ENCODE measurements around the gene PKLR. TPM values are rescaled to one million over a fixed set of nuclear protein-coding genes. Genes with fewer than 3 reads are reported as not detected.
"Not testable (repeated sequence)": the region's sequence is repeated elsewhere in the genome, so short reads cannot be mapped to it uniquely, and the experiment has no call there.

The PKLR gene
- not detected for total RNA-seq

DNA sequence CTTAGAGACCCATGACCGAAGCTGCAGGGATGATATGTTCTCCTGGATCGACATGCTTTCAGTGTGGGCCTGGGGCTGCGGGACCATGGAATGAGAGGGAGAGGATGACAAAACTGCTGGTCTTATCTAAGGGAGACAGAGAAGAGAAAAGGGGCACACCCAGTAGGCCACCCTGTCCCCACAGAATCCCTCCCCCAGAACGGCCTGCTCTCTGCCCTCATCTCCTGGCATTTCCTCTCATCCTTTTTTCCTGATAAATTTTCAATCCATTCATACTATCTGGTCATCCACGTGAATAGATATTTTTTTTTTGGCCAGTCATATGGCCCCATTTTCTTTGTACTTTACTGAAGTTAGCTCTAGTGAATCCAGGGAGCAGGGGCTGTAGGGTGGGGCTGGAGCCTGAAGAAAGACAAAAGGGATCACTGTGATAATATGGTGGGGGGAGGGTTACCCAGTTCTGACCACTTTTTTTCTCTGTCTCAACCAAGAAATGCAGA lies at the start of gene PKLR:
Gene PKLR (minus strand): TSS at position 97 of the 500 bp plus-strand sequence. CDS start 43 bp downstream, at position 54.
- H3K4me3 ChIP-seq: no peak within 1 kb of the TSS

DNA sequence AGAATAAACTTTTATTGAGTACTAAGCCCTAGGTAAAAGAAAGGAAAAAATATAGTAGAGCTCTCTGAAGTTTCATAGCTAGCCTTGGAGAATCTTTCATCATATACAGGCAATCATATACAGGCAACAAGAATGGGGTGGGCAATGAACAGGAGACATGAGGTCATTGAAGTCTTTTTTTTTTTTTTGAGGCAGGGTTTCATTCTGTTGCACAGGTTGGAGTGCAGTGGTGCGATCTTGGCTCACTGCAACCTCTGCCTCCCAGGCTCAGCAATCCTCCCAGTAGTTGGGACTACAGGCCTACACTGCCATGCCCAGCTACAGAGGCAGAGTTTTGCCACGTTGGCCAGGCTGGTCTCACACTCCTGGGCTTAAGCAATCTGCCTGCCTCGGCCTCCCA lies 41.6 kb upstream of the PKLR start:
- no peak overlapping the region for H3K27ac ChIP-seq
- no peak overlapping the region for H3K4me3 ChIP-seq
- intact Hi-C loops (cut with DNase I): no loop called here
- DNase-seq (ENCODE audit: low spot score in 2 of 2): no peak
- peaks cover 91 to 97% of the 10 kb centered on the region in 2 donors for H3K36me3 ChIP-seq
- TF ChIP-seq, protein P1, sequence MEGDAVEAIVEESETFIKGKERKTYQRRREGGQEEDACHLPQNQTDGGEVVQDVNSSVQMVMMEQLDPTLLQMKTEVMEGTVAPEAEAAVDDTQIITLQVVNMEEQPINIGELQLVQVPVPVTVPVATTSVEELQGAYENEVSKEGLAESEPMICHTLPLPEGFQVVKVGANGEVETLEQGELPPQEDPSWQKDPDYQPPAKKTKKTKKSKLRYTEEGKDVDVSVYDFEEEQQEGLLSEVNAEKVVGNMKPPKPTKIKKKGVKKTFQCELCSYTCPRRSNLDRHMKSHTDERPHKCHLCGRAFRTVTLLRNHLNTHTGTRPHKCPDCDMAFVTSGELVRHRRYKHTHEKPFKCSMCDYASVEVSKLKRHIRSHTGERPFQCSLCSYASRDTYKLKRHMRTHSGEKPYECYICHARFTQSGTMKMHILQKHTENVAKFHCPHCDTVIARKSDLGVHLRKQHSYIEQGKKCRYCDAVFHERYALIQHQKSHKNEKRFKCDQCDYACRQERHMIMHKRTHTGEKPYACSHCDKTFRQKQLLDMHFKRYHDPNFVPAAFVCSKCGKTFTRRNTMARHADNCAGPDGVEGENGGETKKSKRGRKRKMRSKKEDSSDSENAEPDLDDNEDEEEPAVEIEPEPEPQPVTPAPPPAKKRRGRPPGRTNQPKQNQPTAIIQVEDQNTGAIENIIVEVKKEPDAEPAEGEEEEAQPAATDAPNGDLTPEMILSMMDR (IDR thresholded peaks at IDR 0.05): no peak
- H3K9me3 ChIP-seq: no peaks in the 10 kb centered on the region
- no peaks in the 10 kb centered on the region for H3K27me3 ChIP-seq
- H3K4me1 ChIP-seq: no peaks in the 10 kb centered on the region

More for the DNA sequence above, at the start of gene PKLR:
- Histone ChIP-seq H3K27ac (no peak within 1 kb of the TSS), H3K36me3 (no peaks in the 10 kb centered on the region), H3K9me3 (no peaks in the 10 kb centered on the region), H3K4me1 (no peaks in the 10 kb centered on the region), H3K27me3 (no peaks in the 10 kb centered on the region)
- DNase-seq (ENCODE audit: low spot score in 2 of 2): no peak
- TF ChIP-seq, protein P1 (IDR thresholded peaks at IDR 0.05): no peak
- intact Hi-C loops (cut with DNase I): no loop called here

DNA sequence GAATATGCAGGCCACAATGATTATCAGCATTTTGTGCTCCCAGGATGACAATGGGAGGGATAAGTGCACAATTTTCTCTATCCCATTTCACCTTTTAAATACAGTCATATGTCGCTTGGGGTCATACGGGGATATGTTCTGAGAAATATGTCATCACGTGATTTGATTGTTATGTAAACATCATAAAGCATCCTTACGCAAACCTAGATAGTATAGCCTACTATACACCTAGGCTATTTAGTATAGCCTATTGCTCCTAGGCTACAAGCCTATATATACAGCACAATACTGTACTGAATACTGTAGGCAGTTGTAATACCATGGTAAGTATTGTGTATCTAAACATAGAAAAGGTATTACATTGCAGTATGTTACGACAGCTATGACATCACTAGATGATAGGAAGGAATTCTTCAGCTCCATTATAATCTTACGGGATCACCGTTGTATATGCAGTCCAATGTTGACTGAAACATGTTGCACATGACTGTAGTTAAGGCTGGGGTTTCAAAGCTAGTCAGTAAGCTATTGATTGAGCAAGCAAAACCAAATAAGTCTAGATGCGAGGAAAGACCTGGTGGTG lies 38.4 kb upstream of the PKLR start:
- H3K4me1 ChIP-seq: no peaks in the 10 kb centered on the region
- no peak overlapping the region for H3K4me3 ChIP-seq
- intact Hi-C loops (cut with DNase I): no loop called here
- TF ChIP-seq, protein P1 (IDR thresholded peaks at IDR 0.05): no peak
- peaks cover 77 to 88% of the 10 kb centered on the region in 2 donors for H3K36me3 ChIP-seq
- no peaks in the 10 kb centered on the region for H3K27me3 ChIP-seq
- DNase-seq (ENCODE audit: low spot score in 2 of 2): no peak
- no peak overlapping the region for H3K27ac ChIP-seq
- no peaks in the 10 kb centered on the region for H3K9me3 ChIP-seq

DNA sequence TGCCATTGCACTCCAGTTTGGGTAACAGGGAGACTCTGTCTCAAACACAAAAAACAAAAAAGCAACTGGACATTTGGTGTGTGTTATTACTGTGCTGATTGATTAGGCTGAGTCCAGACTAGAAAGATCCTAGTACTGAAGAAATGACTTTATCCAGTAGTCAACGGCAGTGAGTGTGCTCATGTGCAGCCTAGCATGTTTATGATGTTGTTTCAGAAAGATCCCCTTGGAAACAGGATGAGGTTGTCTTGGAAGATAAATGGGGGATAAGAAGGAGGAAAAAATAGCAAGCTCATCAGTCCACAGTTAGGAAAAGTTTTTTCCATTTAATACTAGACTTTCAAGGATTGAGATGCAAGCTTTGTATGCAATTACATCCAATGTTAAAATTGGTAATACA lies 33.7 kb upstream of the PKLR start:
- Histone ChIP-seq H3K4me1 (no peaks in the 10 kb centered on the region), H3K36me3 (peaks cover 53 to 68% of the 10 kb centered on the region in 2 donors), H3K4me3 (no peak overlapping the region), H3K27ac (no peak overlapping the region), H3K9me3 (no peaks in the 10 kb centered on the region), H3K27me3 (no peaks in the 10 kb centered on the region)
- intact Hi-C loops (cut with DNase I): no loop called here
- no peak for DNase-seq (ENCODE audit: low spot score in 2 of 2)
- TF ChIP-seq, protein P1 (IDR thresholded peaks at IDR 0.05): no peak

DNA sequence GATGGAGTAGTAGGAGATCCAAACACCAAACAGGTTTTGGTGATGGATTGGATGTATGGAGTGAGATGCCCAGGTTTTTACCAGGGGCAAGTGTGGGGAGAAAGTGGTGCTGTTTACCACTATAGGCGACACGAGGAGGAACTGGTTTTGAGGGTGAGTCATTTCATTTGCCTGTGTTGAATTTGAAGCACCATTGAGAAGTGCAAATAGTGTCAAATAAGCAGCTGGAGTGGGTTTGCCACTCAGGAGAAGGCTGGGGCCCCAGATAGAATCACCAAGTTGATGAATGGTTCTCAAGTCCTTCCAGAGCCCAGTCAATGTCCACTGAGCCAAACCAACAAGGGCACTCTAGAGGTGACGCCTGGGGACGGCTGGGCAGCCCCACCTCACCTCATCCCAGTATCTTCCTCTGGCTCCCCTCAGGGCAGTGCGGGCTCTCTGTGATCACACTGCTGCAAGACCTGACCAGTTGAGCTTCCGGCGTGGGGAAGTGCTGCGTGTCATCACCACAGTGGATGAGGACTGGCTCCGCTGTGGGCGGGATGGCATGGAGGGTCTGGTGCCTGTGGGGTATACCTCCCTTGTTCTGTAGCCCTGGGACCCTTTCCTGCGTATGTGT lies 28.9 kb upstream of the PKLR start:
- no peak for DNase-seq (ENCODE audit: low spot score in 2 of 2)
- Histone ChIP-seq H3K27me3 (no peaks in the 10 kb centered on the region), H3K4me1 (peaks cover 2 to 7% of the 10 kb centered on the region in 2 donors), H3K36me3 (peaks cover 42 to 59% of the 10 kb centered on the region in 2 donors), H3K27ac (no peak overlapping the region), H3K4me3 (no peak overlapping the region), H3K9me3 (no peaks in the 10 kb centered on the region)
- TF ChIP-seq, protein P1 (IDR thresholded peaks at IDR 0.05): no peak
- intact Hi-C loops (cut with DNase I): no loop called here

DNA sequence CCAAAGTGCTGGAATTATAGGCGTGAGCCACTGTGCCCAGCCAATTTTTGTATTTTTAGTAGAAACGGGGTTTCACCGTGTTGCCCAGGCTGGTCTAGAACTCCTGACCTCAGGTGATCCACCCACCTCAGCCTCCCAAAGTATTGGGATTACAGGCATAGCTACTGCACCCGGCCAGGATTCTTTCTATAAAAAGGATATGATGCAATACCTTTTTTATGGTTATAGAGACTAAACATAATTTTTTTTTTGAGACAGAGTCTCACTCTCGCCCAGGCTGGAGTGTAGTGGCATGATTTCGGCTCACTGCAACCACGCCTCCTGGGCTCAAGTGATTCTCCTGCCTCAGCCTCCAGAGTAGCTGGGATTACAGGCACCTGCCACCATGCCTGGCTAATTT lies 27.6 kb upstream of the PKLR start:
- H3K4me1 ChIP-seq; H3K27me3 ChIP-seq; H3K9me3 ChIP-seq; H3K4me3 ChIP-seq; DNase-seq (ENCODE audit: low spot score in 2 of 2); intact Hi-C loops (cut with DNase I): not testable (repeated sequence)
- H3K27ac ChIP-seq: peak overlapping the region in 1 of 2 donors; percentile 32
- H3K36me3 ChIP-seq: peaks cover 38 to 52% of the 10 kb centered on the region in 2 donors
